HepG2 (cell line): ENCODE results near the gene ACSM3. TPM values are rescaled to one million over a fixed set of nuclear protein-coding genes. Genes with fewer than 3 reads are reported as not detected.

Experiments used
- ATM ChIP-seq: fragments of 450-650 bp; IDR thresholded peaks from 2 replicates; pipeline ENCODE4 v1.7.1; 2017; ENCODE audit warnings: mild to moderate bottlenecking, borderline replicate concordance
- ATRX ChIP-seq: sonication (generic); formaldehyde crosslinking; IDR thresholded peaks from 2 replicates; pipeline ENCODE4 v1.4.0; 2020; ENCODE audit warnings: missing genetic modification reagents, borderline replicate concordance
- CENPT ChIP-seq: sonication (generic); formaldehyde crosslinking; IDR thresholded peaks from 2 replicates; pipeline ENCODE4 v1.8.0; 2022; ENCODE audit warnings: low read depth, mild to moderate bottlenecking, moderate library complexity, missing genetic modification reagents
- CREB1 ChIP-seq, 2 experiments: fragments of 450-650 bp in 1 of 2; IDR thresholded peaks; 2 replicates each; pipeline ENCODE4 v1.6.1; 2016 to 2017; ENCODE audit warnings: control low read depth in 1 of 2, mild to moderate bottlenecking in 1 of 2, missing compliant biosample characterization in 1 of 2, missing genetic modification characterization in 1 of 2
- DDIT3 ChIP-seq: sonication (generic); formaldehyde crosslinking; IDR thresholded peaks from 2 replicates; pipeline ENCODE4 v1.4.0; 2020; ENCODE audit warnings: mild to moderate bottlenecking, missing genetic modification reagents
- GPN1 ChIP-seq: sonication (generic); formaldehyde crosslinking; IDR thresholded peaks from 2 replicates; pipeline ENCODE4 v1.5.1; 2020; ENCODE audit warnings: missing genetic modification reagents, borderline replicate concordance
- MXD4 ChIP-seq: IDR thresholded peaks from 2 replicates; pipeline ENCODE4 v1.6.1; 2016; ENCODE audit warnings: mild to moderate bottlenecking, missing biosample characterization, missing genetic modification reagents
- PHF20 ChIP-seq: sonication (generic); formaldehyde crosslinking; IDR thresholded peaks from 2 replicates; pipeline ENCODE4 v1.5.0; 2020; ENCODE audit warnings: mild to moderate bottlenecking, missing genetic modification reagents
- RFXAP ChIP-seq: sonication (generic); formaldehyde crosslinking; IDR thresholded peaks from 2 replicates; pipeline ENCODE4 v1.4.0; 2020; ENCODE audit warnings: missing genetic modification reagents, borderline replicate concordance
- SALL1 ChIP-seq: sonication (generic); formaldehyde crosslinking; IDR thresholded peaks from 2 replicates; pipeline ENCODE4 v1.8.0; 2022; ENCODE audit warnings: mild to moderate bottlenecking, missing genetic modification reagents
- SIX4 ChIP-seq: sonication (generic); formaldehyde crosslinking; IDR thresholded peaks from 2 replicates; pipeline ENCODE4 v1.4.0; 2020; ENCODE audit warnings: missing genetic modification reagents
- ZNF317 ChIP-seq: sonication (generic); formaldehyde crosslinking; IDR thresholded peaks from 2 replicates; pipeline ENCODE4 v1.5.0; 2020; ENCODE audit warnings: mild to moderate bottlenecking, missing genetic modification reagents
- ZNF407 ChIP-seq: sonication (generic); formaldehyde crosslinking; IDR thresholded peaks from one replicate; pipeline ENCODE4 v1.5.1; 2020; ENCODE audit warnings: mild to moderate bottlenecking, missing genetic modification reagents; ENCODE audit errors: not compliant biosample characterization
- ZNF501 ChIP-seq: sonication (generic); formaldehyde crosslinking; IDR thresholded peaks from 2 replicates; pipeline ENCODE4 v1.5.1; 2020; ENCODE audit warnings: mild to moderate bottlenecking, moderate library complexity, missing genetic modification reagents
- ZNF557 ChIP-seq: sonication (generic); formaldehyde crosslinking; IDR thresholded peaks from 2 replicates; pipeline ENCODE4 v1.4.0; 2020; ENCODE audit warnings: missing genetic modification reagents
- ZNF597 ChIP-seq: sonication (generic); formaldehyde crosslinking; IDR thresholded peaks from 2 replicates; pipeline ENCODE4 v1.5.0; 2020; ENCODE audit warnings: missing genetic modification reagents
- ZNF607 ChIP-seq: sonication (generic); formaldehyde crosslinking; IDR thresholded peaks from 2 replicates; pipeline ENCODE4 v1.5.1; 2020; ENCODE audit warnings: missing genetic modification reagents, mild to moderate bottlenecking, borderline replicate concordance
- ZNF737 ChIP-seq: sonication (generic); formaldehyde crosslinking; IDR thresholded peaks from 2 replicates; pipeline ENCODE4 v1.5.0; 2020; ENCODE audit warnings: missing genetic modification reagents, mild to moderate bottlenecking, borderline replicate concordance
- polyA plus RNA-seq, 8 experiments: library from polyadenylated mRNA; depleted of rRNA in 3 of 8; stranded (reverse) in 7 of 8; unstranded in 1 of 8; fragments of >200 nt; fragmentation: Illumina TruSeq in 4 of 8; extraction: Trizol in 4 of 8; gene quantifications; 2 replicates each; pipeline versions ENCODE4 v1.2.1 to v1.2.3, GENCODE V29; 2011 to 2016; ENCODE audit warnings: low read depth in 4 of 8, missing spikeins in 1 of 8, mixed read lengths in 1 of 8; ENCODE audit not compliant: insufficient read depth in 1 of 8
- total RNA-seq, 5 experiments: library from RNA; depleted of rRNA; stranded (reverse); fragments of >200 nt; fragmentation: Illumina TruSeq; extraction: Trizol; gene quantifications; 2 replicates each; pipeline ENCODE4 v1.2.3, GENCODE V29; 2016; ENCODE audit warnings: low read depth in 1 of 5

Gene ACSM3
- total and polyA plus RNA-seq, 2 of the 13 experiments (the other 11 are each of a cell fraction or from before 2014, with no cell fraction given), result 74.0 to 108 TPM

GRCh38 chr16:20806168-20807050 is 42.6 kb downstream of the ACSM3 start, which contains the start of the genes ERI2 and REXO5 (continued):
- TF ChIP-seq SALL1 (CRISPR knock-in tag) (peak; percentile 94), ZNF737 (no peak; the same call in 1 of the 2 replicates), ZNF501 (peak; percentile 98), RFXAP (CRISPR knock-in tag) (peak; percentile 29; the same call in 1 of the 2 replicates), ZNF317 (CRISPR knock-in tag) (peak; percentile 92), ZNF607 (CRISPR knock-in tag) (peak; percentile 91), ZNF557 (CRISPR knock-in tag) (no peak), DDIT3 (CRISPR knock-in tag) (0 out of 2 replicates have a peak, but pooled peaks have one; percentile 32), MXD4 (peak; percentile 87), CREB1 (IDR thresholded peaks at IDR 0.05) (peak; percentile 61; the same call in 1 of the 2 replicates), CREB1 (CRISPR knock-in tag; IDR thresholded peaks at IDR 0.05) (peak; percentile 87), ZNF407 (CRISPR knock-in tag) (peak; percentile 91), ATRX (CRISPR knock-in tag) (no peak), ATM (no peak), PHF20 (CRISPR knock-in tag) (peak; percentile 96), CENPT (CRISPR knock-in tag) (peak; percentile 89; the same call in 1 of the 2 replicates), GPN1 (peak; percentile 86; the same call in 1 of the 2 replicates), ZNF597 (CRISPR knock-in tag) (no peak), SIX4 (CRISPR knock-in tag) (no peak; the same call in 1 of the 2 replicates)
